Left ventricle myocardium inferior (tissue), 1 donor: Measurements from ENCODE around the gene ANKRD13B. TPM values are rescaled to one million over a fixed set of nuclear protein-coding genes. Genes with fewer than 3 reads are reported as not detected.

ENCODE experiments used
- DNase-seq: peaks from one replicate; pipeline ENCODE4 v3.0.0-alpha.2; 2020
- H3K27ac ChIP-seq: fragments of 200-600 bp; replicated peaks from 2 replicates; pipeline ENCODE4 v1.8.0; 2021
- H3K27me3 ChIP-seq: fragments of 200-600 bp; 2 replicates; pipeline ENCODE4 v1.8.0; 2021; ENCODE audit warnings: low read depth
- H3K36me3 ChIP-seq: fragments of 200-600 bp; 2 replicates; pipeline ENCODE4 v1.8.0; 2021
- H3K4me1 ChIP-seq: fragments of 200-600 bp; 2 replicates; pipeline ENCODE4 v1.8.0; 2021
- H3K4me3 ChIP-seq: fragments of 200-600 bp; 2 replicates; pipeline ENCODE4 v1.8.0; 2021; ENCODE audit warnings: mild to moderate bottlenecking, moderate library complexity
- H3K9me3 ChIP-seq: fragments of 200-600 bp; replicated peaks from 2 replicates; pipeline ENCODE4 v1.8.0; 2021
- CTCF ChIP-seq: fragments of 200-600 bp; IDR thresholded peaks from 2 replicates; pipeline ENCODE4 v1.8.0; 2021; ENCODE audit warnings: antibody characterized with exemption, mild to moderate bottlenecking, borderline replicate concordance
- intact Hi-C: fragments of 100-400 bp; cut with micrococcal nuclease; formaldehyde crosslinking; loops from one replicate; pipeline ENCODE4 v1.11.0; 2022
- long read RNA-seq: library from polyadenylated mRNA; unstranded; transcript quantifications from one replicate; pipeline ENCODE4 v2.0.0, GENCODE V29; 2021
- total RNA-seq: library from RNA; stranded (reverse); fragmentation: NEBNext Ultra II Directional; extraction: Animal tissue kit (Norgen Biotek cat#: 25700); gene quantifications from one replicate; pipeline ENCODE4 v1.2.1, GENCODE V29; 2021
- donor health status: DM: no; HTN: yes; CAD: no; lungs with severe emphysema.

ANKRD13B gene
- total RNA-seq, result 5.9 TPM
- long read RNA-seq, partial matches to known transcripts, result 4 of 4 reads
- long read RNA-seq, other reads (novel, unspliced or antisense), result 0 of 4 reads

DNA sequence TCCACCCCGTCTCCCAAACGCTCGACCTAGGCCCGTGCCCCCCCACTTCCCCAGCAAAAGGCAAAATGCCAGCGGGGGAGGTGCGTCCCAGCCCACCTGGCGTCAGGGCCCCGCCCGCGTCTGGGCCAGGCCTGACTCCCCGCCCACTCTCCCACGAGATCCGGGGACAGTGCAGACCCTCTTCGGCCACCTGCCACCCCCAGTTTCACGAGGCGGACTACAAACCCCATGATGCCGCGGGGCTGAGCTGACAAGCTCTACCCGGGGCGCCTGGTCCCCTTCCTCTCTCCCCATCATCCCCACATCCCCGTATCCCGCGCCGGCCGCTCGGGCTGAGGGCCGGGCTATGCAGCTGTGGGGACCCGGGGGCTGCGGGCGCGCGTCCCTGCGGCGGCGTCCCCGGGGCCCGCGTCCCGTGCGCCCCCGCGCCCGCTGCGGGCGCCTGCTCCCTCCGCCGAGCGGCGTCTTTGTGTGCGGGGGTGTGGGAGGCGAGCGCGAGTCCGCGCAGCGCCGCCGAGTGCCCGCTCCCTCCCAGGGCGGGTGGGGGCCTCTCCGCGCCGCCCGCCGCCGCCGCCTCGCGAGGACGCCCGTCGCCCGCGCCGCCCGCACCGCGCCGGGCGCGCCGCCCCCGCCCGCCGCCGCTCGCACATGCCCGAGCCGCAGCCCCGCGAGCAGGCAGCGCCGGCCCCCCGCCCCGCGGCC lies at the start of gene ANKRD13B:
Gene ANKRD13B, plus strand, starts transcription at position 283 of the 702 bp plus-strand sequence. CDS start 490 bp downstream, outside the sequence.
- H3K36me3 ChIP-seq, result no peaks in the 10 kb centered on the region
- peaks cover 81% of the 10 kb centered on the region for H3K4me1 ChIP-seq
- intact Hi-C loops, result no loop called here
- peak within 1 kb of the TSS; percentile 93 for H3K27ac ChIP-seq
- H3K4me3 ChIP-seq, result peak within 1 kb of the TSS; percentile 95
- DNase-seq, result peak; percentile 58
- TF ChIP-seq CTCF, result no peak
- H3K27me3 ChIP-seq, result no peaks in the 10 kb centered on the region
- H3K9me3 ChIP-seq, result no peaks in the 10 kb centered on the region

- intact Hi-C loops, result no loop called here
Measured at GRCh38 chr17:29544066-29544465, 48.9 kb upstream of the ANKRD13B start.

DNA sequence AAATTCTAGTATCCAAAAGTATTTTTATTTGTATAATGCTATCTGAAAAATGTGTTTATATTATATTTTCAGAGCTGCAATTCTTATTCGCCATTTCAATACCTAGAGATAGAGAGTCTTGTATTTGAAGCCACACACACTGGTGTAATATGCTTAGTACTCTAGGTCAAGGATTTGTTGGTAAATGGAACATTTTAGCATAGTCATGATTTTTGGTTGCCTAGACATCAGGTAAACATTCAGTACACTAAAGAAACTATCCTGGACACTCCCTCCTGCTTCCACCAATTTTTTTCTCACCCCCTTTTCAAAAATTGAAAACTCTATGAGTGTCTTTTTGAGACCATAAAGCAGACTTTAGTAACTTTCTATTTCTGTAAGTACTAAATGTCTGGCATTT lies 46.8 kb upstream of the ANKRD13B start:
- intact Hi-C loops, result no loop called here
- Histone ChIP-seq H3K4me3 (no peak overlapping the region), H3K36me3 (peaks cover 29% of the 10 kb centered on the region), H3K9me3 (no peaks in the 10 kb centered on the region), H3K27ac (no peak overlapping the region), H3K4me1 (peaks cover 16% of the 10 kb centered on the region), H3K27me3 (no peaks in the 10 kb centered on the region)
- DNase-seq, result no peak
- TF ChIP-seq CTCF, result no peak

More at GRCh38 chr17:29544066-29544465, 48.9 kb upstream of the ANKRD13B start:
- Histone ChIP-seq H3K4me1 (peaks cover 3% of the 10 kb centered on the region), H3K4me3 (no peak overlapping the region), H3K9me3 (no peaks in the 10 kb centered on the region), H3K36me3 (peaks cover 45% of the 10 kb centered on the region), H3K27ac (no peak overlapping the region), H3K27me3 (no peaks in the 10 kb centered on the region)
- TF ChIP-seq CTCF, result no peak
- no peak for DNase-seq

DNA sequence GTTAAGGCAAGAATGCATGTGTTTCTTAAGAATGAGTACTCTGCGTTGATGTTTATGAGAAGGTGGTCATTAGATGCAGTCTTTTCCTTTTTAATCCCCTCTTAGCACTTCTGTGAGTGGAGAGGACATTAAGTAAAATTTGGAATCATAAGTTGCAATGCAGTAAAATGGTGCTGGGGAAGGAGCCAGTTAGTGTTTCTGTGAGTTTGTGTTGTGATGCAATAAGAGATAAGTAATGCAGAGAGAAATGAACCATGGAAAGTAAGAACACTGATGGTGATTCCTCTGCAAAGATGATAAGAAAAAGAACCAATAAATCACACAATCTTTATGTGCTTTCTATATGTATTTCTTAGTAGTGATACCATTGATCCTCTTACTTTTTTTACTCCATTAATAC lies 46.1 kb upstream of the ANKRD13B start:
- peaks cover 16% of the 10 kb centered on the region for H3K4me1 ChIP-seq
- H3K36me3 ChIP-seq, result peaks cover 29% of the 10 kb centered on the region
- H3K9me3 ChIP-seq, result no peaks in the 10 kb centered on the region
- no peak overlapping the region for H3K4me3 ChIP-seq
- no peak overlapping the region for H3K27ac ChIP-seq
- no peak for DNase-seq
- no peaks in the 10 kb centered on the region for H3K27me3 ChIP-seq
- no peak for TF ChIP-seq CTCF
- intact Hi-C loops, result no loop called here

DNA sequence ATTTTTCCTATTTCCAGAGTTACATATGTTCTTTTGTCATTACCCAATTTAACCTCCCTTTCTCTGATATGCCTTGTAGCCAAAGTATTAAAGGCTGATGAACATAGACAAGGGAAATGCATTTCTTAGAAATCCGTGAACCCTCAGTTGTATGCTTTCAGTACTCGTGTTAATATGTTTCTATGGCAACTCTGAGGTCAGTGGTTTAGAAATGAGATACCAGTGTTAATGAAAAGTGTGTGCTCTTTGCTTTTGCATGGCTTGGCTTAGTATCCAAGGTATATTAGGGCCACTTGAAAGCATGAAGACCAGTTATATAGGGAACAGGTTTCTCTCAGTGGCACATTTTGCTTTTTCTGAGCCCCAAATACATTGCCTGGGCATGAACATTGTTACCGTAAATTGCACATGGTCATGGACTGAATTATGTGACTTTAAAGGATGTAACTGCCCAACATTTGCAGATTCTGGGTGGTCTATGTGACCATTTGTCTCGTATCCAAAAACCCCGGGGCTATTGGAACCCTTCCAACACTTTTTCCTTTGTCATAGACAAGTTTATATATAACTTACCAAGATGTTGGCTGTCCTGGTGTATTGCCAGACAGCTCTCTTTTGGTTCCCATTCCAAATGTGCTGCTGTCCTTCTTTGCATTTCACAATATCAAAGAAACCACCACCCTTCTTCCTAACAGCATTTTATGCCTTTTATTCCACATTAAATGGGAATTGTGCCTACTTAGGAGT lies 43.6 kb upstream of the ANKRD13B start:
- no peak for TF ChIP-seq CTCF
- Histone ChIP-seq H3K27ac (no peak overlapping the region), H3K4me3 (no peak overlapping the region), H3K9me3 (no peaks in the 10 kb centered on the region), H3K36me3 (peaks cover 4% of the 10 kb centered on the region), H3K4me1 (peaks cover 16% of the 10 kb centered on the region), H3K27me3 (no peaks in the 10 kb centered on the region)
- no peak for DNase-seq
- intact Hi-C loops, result no loop called here
